Sigmoid colon (tissue), 7 donors: ENCODE results near the gene FAM193A. TPM values are rescaled to one million over a fixed set of nuclear protein-coding genes. Genes with fewer than 3 reads are reported as not detected.

ENCODE experiments used
- DNase-seq: peaks from one replicate; pipeline ENCODE4 v3.0.0-alpha.2; 2019
- H3K27ac ChIP-seq, 4 donors: fragments of 200-600 bp; sonication (generic); one replicate each; pipeline ENCODE4 v1.5.1; 2016 to 2019; ENCODE audit warnings: mild to moderate bottlenecking in 1 of 4
- H3K27me3 ChIP-seq, 3 donors: fragments of 200-600 bp; sonication (generic); one replicate each; pipeline ENCODE4 v1.5.1; 2019; ENCODE audit warnings: mild to moderate bottlenecking in 1 of 3
- H3K36me3 ChIP-seq, 4 donors: fragments of 200-600 bp; sonication (generic); one replicate each; pipeline ENCODE4 v1.5.1; 2016 to 2019
- H3K4me1 ChIP-seq, 4 donors: fragments of 200-600 bp; sonication (generic); one replicate each; pipeline ENCODE4 v1.5.1; 2017 to 2019
- H3K4me3 ChIP-seq, 4 donors: fragments of 200-600 bp; sonication (generic); one replicate each; pipeline ENCODE4 v1.5.1; 2017 to 2019; ENCODE audit warnings: mild to moderate bottlenecking in 2 of 4, moderate library complexity in 1 of 4
- H3K9me3 ChIP-seq, 4 donors: fragments of 200-600 bp in 3 of 4; sonication (generic) in 3 of 4; one replicate each; pipeline versions ENCODE4 v1.5.1 to v1.6.1; 2013 to 2019
- CTCF ChIP-seq, 4 experiments: fragments of 450-650 bp in 3 of 4; fragments of 200-600 bp in 1 of 4; IDR thresholded peaks; one replicate each; pipeline ENCODE4 v1.5.1; 2016 to 2019; ENCODE audit warnings: antibody characterized with exemption in 4 of 4, mild to moderate bottlenecking in 3 of 4, moderate library complexity in 2 of 4
- EP300 ChIP-seq, 4 donors: sonication (generic); formaldehyde crosslinking; IDR thresholded peaks; one replicate each; pipeline ENCODE4 v1.6.1; 2017; ENCODE audit warnings: antibody characterized with exemption in 4 of 4
- POLR2A ChIP-seq, 2 donors: fragments of 450-650 bp; IDR thresholded peaks; one replicate each; pipeline ENCODE4 v1.6.1; 2016; ENCODE audit warnings: antibody characterized with exemption in 2 of 2, mild to moderate bottlenecking in 2 of 2, moderate library complexity in 2 of 2
- POLR2AphosphoS5 ChIP-seq, 4 donors: sonication (generic); formaldehyde crosslinking; IDR thresholded peaks; one replicate each; pipeline ENCODE4 v1.6.1; 2017; ENCODE audit warnings: antibody characterized with exemption in 4 of 4
- WGBS, 2 donors: extraction: QIAGEN DNeasy Blood & Tissue Kit; methylation state at CpG; one replicate each; pipeline ENCODE4 v1.1.7; 2013; 5-methylcytosine and 5-hydroxymethylcytosine counted together
- intact Hi-C: fragments of 100-400 bp; cut with DNase I; formaldehyde crosslinking; loops from one replicate; pipeline ENCODE4 v1.15.1; 2023
- polyA plus RNA-seq, 3 donors: library from polyadenylated mRNA; stranded (reverse); fragments of 200-250 nt; gene quantifications; one replicate each; pipeline ENCODE4 v1.2.3, GENCODE V29; 2013
- total RNA-seq, 4 donors: library from RNA; depleted of rRNA; stranded (reverse); fragments of >200 nt; gene quantifications; one replicate each; pipeline ENCODE4 v1.1.0, GENCODE V29; 2016
- donor health status: healthy with polysubstance abuse.
- donor health status: Bipolar disorder and iron deficiency.
- donor health status: healthy.

Gene FAM193A
- total and polyA plus RNA-seq, 7 donors: 6.0 to 32.4 (median 17.4) TPM

GRCh38 chr4:2696423-2696822, 160.0 kb downstream of the FAM193A start:
- H3K9me3 ChIP-seq: no peaks in the 10 kb centered on the region
- intact Hi-C loops: no loop called here
- no peak for DNase-seq
- no peaks in the 10 kb centered on the region for H3K4me1 ChIP-seq
- no peak overlapping the region for H3K4me3 ChIP-seq
- 71 to 93% methylated on average over 14 of the region's 14 CpGs for WGBS, 2 donors
- peaks cover 34 to 100% (median 53%) of the 10 kb centered on the region in 4 donors for H3K36me3 ChIP-seq
- H3K27ac ChIP-seq: no peak overlapping the region
- no peaks in the 10 kb centered on the region for H3K27me3 ChIP-seq
- TF ChIP-seq POLR2AphosphoS5 (IDR thresholded peaks at IDR 0.05): no peak
- TF ChIP-seq CTCF (IDR thresholded peaks at IDR 0.05): no peak

GRCh38 chr4:2697995-2698414, 161.6 kb downstream of the FAM193A start:
- no peak overlapping the region for H3K27ac ChIP-seq
- H3K4me1 ChIP-seq: no peaks in the 10 kb centered on the region
- no peaks in the 10 kb centered on the region for H3K9me3 ChIP-seq
- peaks cover 44 to 100% (median 54%) of the 10 kb centered on the region in 4 donors for H3K36me3 ChIP-seq
- no peak for DNase-seq
- TF ChIP-seq CTCF (IDR thresholded peaks at IDR 0.05): no peak
- no peak for TF ChIP-seq POLR2A (IDR thresholded peaks at IDR 0.05)
- no peak for TF ChIP-seq EP300 (IDR thresholded peaks at IDR 0.05)
- TF ChIP-seq POLR2AphosphoS5 (IDR thresholded peaks at IDR 0.05): no peak
- intact Hi-C loops: no loop called here
- WGBS, 2 donors: 75 to 87% methylated on average over 8 of the region's 8 CpGs
- no peaks in the 10 kb centered on the region for H3K27me3 ChIP-seq
- no peak overlapping the region for H3K4me3 ChIP-seq

GRCh38 chr4:2698504-2698903, 162.1 kb downstream of the FAM193A start:
- no peak for DNase-seq
- no peak for TF ChIP-seq POLR2AphosphoS5 (IDR thresholded peaks at IDR 0.05)
- Histone ChIP-seq H3K27ac (no peak overlapping the region), H3K4me1 (no peaks in the 10 kb centered on the region), H3K4me3 (no peak overlapping the region), H3K36me3 (peaks cover 41 to 100% (median 56%) of the 10 kb centered on the region in 4 donors), H3K27me3 (no peaks in the 10 kb centered on the region), H3K9me3 (no peaks in the 10 kb centered on the region)
- intact Hi-C loops: no loop called here
- 81 to 89% methylated on average over 1 of the region's 1 CpG for WGBS, 2 donors

- Histone ChIP-seq H3K27ac (no peak overlapping the region), H3K4me3 (no peak overlapping the region), H3K4me1 (no peaks in the 10 kb centered on the region), H3K9me3 (no peaks in the 10 kb centered on the region), H3K36me3 (peaks cover 36 to 100% (median 56%) of the 10 kb centered on the region in 4 donors), H3K27me3 (no peaks in the 10 kb centered on the region)
- DNase-seq: no peak
- WGBS, 2 donors: 93 to 95% methylated on average over 12 of the region's 12 CpGs
- TF ChIP-seq POLR2AphosphoS5 (IDR thresholded peaks at IDR 0.05) (no peak), POLR2A (IDR thresholded peaks at IDR 0.05) (no peak), CTCF (IDR thresholded peaks at IDR 0.05) (no peak), EP300 (IDR thresholded peaks at IDR 0.05) (no peak)
- intact Hi-C loops: no loop called here
These were observed 162.6 kb downstream of the FAM193A start for GRCh38 chr4:2698951-2699505.

- no peaks in the 10 kb centered on the region for H3K9me3 ChIP-seq
- WGBS, 2 donors: 84 to 85% methylated on average over 7 of the region's 7 CpGs
- H3K36me3 ChIP-seq: peaks cover 39 to 100% (median 55%) of the 10 kb centered on the region in 4 donors
- H3K4me1 ChIP-seq: no peaks in the 10 kb centered on the region
- H3K27me3 ChIP-seq: no peaks in the 10 kb centered on the region
- no peak overlapping the region for H3K4me3 ChIP-seq
- intact Hi-C loops: no loop called here
- H3K27ac ChIP-seq: no peak overlapping the region
- TF ChIP-seq POLR2A (IDR thresholded peaks at IDR 0.05) (no peak), EP300 (IDR thresholded peaks at IDR 0.05) (no peak), CTCF (IDR thresholded peaks at IDR 0.05) (no peak), POLR2AphosphoS5 (IDR thresholded peaks at IDR 0.05) (no peak)
- no peak for DNase-seq
These were observed 163.1 kb downstream of the FAM193A start for GRCh38 chr4:2699534-2699933.
